OCI-LY7 (cell line): Measurements from ENCODE around the gene EPHA1. TPM values are rescaled to one million over a fixed set of nuclear protein-coding genes. Genes with fewer than 3 reads are reported as not detected.

ENCODE experiments used
- BruUV-seq: library from RNA; stranded (reverse); fragments of 400-500 nt; replicated peaks from 2 replicates; lab custom pipeline; 2021; lab: Mats Ljungman, UMichigan
- CTCF ChIA-PET: fragments of 300-600 bp; sonication (Branson Sonifier 250); formaldehyde crosslinking; loops from one replicate; lab custom pipeline; 2022; ENCODE audit warnings: antibody characterized with exemption; ENCODE audit not compliant: unreplicated experiment; lab: Charles Lee
- POLR2A ChIA-PET: fragments of 300-600 bp; sonication (Branson Sonifier 250); formaldehyde crosslinking; loops from one replicate; lab custom pipeline; 2022; ENCODE audit warnings: antibody characterized with exemption; lab: Charles Lee
- DNase-seq: peaks from one replicate; pipeline ENCODE4 v3.0.0-alpha.2; 2015; ENCODE audit warnings: low spot score
- H2AFZ ChIP-seq: fragments of 200-600 bp; sonication (generic), shearing (Covaris generic); 2 replicates; pipeline ENCODE4 v1.6.1; 2014; ENCODE audit warnings: mild to moderate bottlenecking, antibody characterized with exemption, low read length, moderate library complexity
- H3K27ac ChIP-seq: fragments of 200-600 bp; sonication (generic); 2 replicates; pipeline ENCODE4 v1.5.1; 2014; ENCODE audit warnings: mixed run types, low read depth, mild to moderate bottlenecking, moderate library complexity, low read length, inconsistent platforms; ENCODE audit not compliant: poor library complexity, severe bottlenecking
- H3K36me3 ChIP-seq: fragments of 200-600 bp; sonication (generic); 2 replicates; pipeline ENCODE4 v1.6.1; 2014; ENCODE audit warnings: mild to moderate bottlenecking, antibody characterized with exemption, low read length, moderate library complexity, mixed read lengths; ENCODE audit not compliant: insufficient read depth
- H3K4me1 ChIP-seq: fragments of 200-600 bp; sonication (generic); 2 replicates; pipeline ENCODE4 v1.5.1; 2014; ENCODE audit warnings: mild to moderate bottlenecking, low read length; ENCODE audit not compliant: insufficient read depth, poor library complexity, severe bottlenecking
- H3K4me2 ChIP-seq: fragments of 200-600 bp; sonication (generic); 2 replicates; pipeline ENCODE4 v1.6.1; 2014; ENCODE audit warnings: mild to moderate bottlenecking, low read length
- H3K4me3 ChIP-seq: fragments of 200-600 bp; sonication (generic); 2 replicates; pipeline ENCODE4 v1.5.1; 2014; ENCODE audit warnings: mild to moderate bottlenecking, low read depth, low read length; ENCODE audit not compliant: poor library complexity, severe bottlenecking
- H3K79me2 ChIP-seq: fragments of 200-600 bp; sonication (generic); 2 replicates; pipeline ENCODE4 v1.6.1; 2016; ENCODE audit warnings: low read depth, mild to moderate bottlenecking, low read length, moderate library complexity, mixed read lengths; ENCODE audit not compliant: insufficient read depth
- H3K9me2 ChIP-seq: fragments of 200-600 bp; sonication (generic); 2 replicates; pipeline ENCODE4 v1.6.1; 2016; ENCODE audit warnings: mild to moderate bottlenecking, low read length, mixed read lengths; ENCODE audit not compliant: insufficient read depth
- H3K9me3 ChIP-seq: fragments of 200-600 bp; sonication (generic); 2 replicates; pipeline ENCODE4 v1.6.1; 2014; ENCODE audit warnings: mild to moderate bottlenecking, mixed run types, low read length, mixed read lengths
- H4K20me1 ChIP-seq: fragments of 200-600 bp; sonication (generic); 2 replicates; pipeline ENCODE4 v1.6.1; 2014; ENCODE audit warnings: mild to moderate bottlenecking, antibody characterized with exemption, low read length, moderate library complexity, mixed read lengths; ENCODE audit not compliant: insufficient read depth
- CTCF ChIP-seq: fragments of 200-600 bp; sonication (generic); conservative IDR thresholded peaks from 2 replicates; pipeline ENCODE4 v1.5.1; 2014; ENCODE audit warnings: mild to moderate bottlenecking, antibody characterized with exemption, low read length, moderate library complexity, mixed read lengths
- EZH2phosphoT487 ChIP-seq: fragments of 200-600 bp; sonication (generic); IDR thresholded peaks from 2 replicates; pipeline ENCODE4 v1.6.1; 2018; ENCODE audit warnings: low read depth, borderline replicate concordance, mild to moderate bottlenecking, mixed run types, antibody characterized with exemption, low read length, moderate library complexity, mixed read lengths
- intact Hi-C: fragments of 100-400 bp; cut with micrococcal nuclease; formaldehyde crosslinking; loops from one replicate; pipeline ENCODE4 v1.10.0; 2022; ENCODE audit not compliant: unreplicated experiment
- total RNA-seq, 2 experiments: library from RNA; depleted of rRNA in 1 of 2; stranded (reverse); fragments of >200 nt in 1 of 2; shearing (Covaris generic) in 1 of 2; gene quantifications; 2 replicates each; pipeline ENCODE4 v1.2.3, GENCODE V29; 2014 to 2022

EPHA1 gene
- total RNA-seq, 2 experiments from 2014 or later: not detected

- Histone ChIP-seq H3K4me2 (no peak overlapping the region), H4K20me1 (no peaks in the 10 kb centered on the region), H3K9me3 (no peaks in the 10 kb centered on the region)
Observed at GRCh38 chr7:143444063-143444782, 35.6 kb upstream of the EPHA1 start.

GRCh38 chr7:143443153-143443552 lies 34.5 kb upstream of the EPHA1 start, which contains the start of gene TAS2R60:
TAS2R60 (plus strand) TSS chr7:143443453; CDS start chr7:143443453, 0 bp downstream.
- ChIA-PET POLR2A (interaction anchor here (0.6 kb wide), 1 partner anchor 482 kb away, joined by 3 read pairs; no protein-coding TSS in a partner anchor), CTCF (no interaction called here)
- Histone ChIP-seq H3K4me3 (no peak within 1 kb of the TSS), H3K79me2 (no peaks in the 10 kb centered on the region), H3K27ac (no peak within 1 kb of the TSS), H3K9me3 (no peaks in the 10 kb centered on the region), H3K36me3 (no peaks in the 10 kb centered on the region), H3K9me2 (no peaks in the 10 kb centered on the region), H2AFZ (no peak within 1 kb of the TSS), H3K4me1 (no peaks in the 10 kb centered on the region), H3K4me2 (no peak within 1 kb of the TSS), H4K20me1 (no peaks in the 10 kb centered on the region)
- no peak for TF ChIP-seq EZH2phosphoT487
- no peak for TF ChIP-seq CTCF
- BruUV-seq: no TSS peak
- no peak for DNase-seq
- intact Hi-C loops: no loop called here

More at GRCh38 chr7:143444063-143444782, 35.6 kb upstream of the EPHA1 start:
- Histone ChIP-seq H3K4me1 (no peaks in the 10 kb centered on the region), H3K36me3 (no peaks in the 10 kb centered on the region), H3K9me2 (no peaks in the 10 kb centered on the region), H2AFZ (no peak overlapping the region), H3K4me3 (no peak overlapping the region), H3K27ac (no peak overlapping the region), H3K79me2 (no peaks in the 10 kb centered on the region)
- intact Hi-C loops: no loop called here
- no peak for DNase-seq
- POLR2A ChIA-PET: interaction anchor here (0.7 kb wide), 1 partner anchor 403 kb away, joined by 3 read pairs; no protein-coding TSS in a partner anchor
- TF ChIP-seq CTCF: no peak
- TF ChIP-seq EZH2phosphoT487: no peak
- no TSS peak for BruUV-seq
- CTCF ChIA-PET: no interaction called here

- Histone ChIP-seq H3K4me1 (no peaks in the 10 kb centered on the region), H4K20me1 (no peaks in the 10 kb centered on the region), H3K9me2 (no peaks in the 10 kb centered on the region), H3K9me3 (no peaks in the 10 kb centered on the region), H3K4me2 (no peak overlapping the region), H3K27ac (no peak overlapping the region), H3K79me2 (no peaks in the 10 kb centered on the region), H3K4me3 (no peak overlapping the region), H2AFZ (no peak overlapping the region), H3K36me3 (no peaks in the 10 kb centered on the region)
- intact Hi-C loops: no loop called here
- DNase-seq: no peak
- no peak for TF ChIP-seq CTCF
- BruUV-seq: no TSS peak
- ChIA-PET CTCF (no interaction called here), POLR2A (interaction anchor here (0.6 kb wide), 1 partner anchor 868 kb away, joined by 3 read pairs; no protein-coding TSS in a partner anchor)
Observed at GRCh38 chr7:143439866-143440265, 31.2 kb upstream of the EPHA1 start.
